Testis (tissue), 2 donors: ENCODE results near the gene SP3.

Experiments
- CTCF ChIP-seq, 3 experiments: fragments of 450-650 bp in 2 of 3; fragments of 200-600 bp in 1 of 3; sonication (generic) in 1 of 3; IDR thresholded peaks; one replicate each; pipeline ENCODE4 v1.5.1; 2016 to 2019; ENCODE audit warnings: antibody characterized with exemption in 3 of 3, mild to moderate bottlenecking in 2 of 3, moderate library complexity in 1 of 3
- POLR2A ChIP-seq: fragments of 450-650 bp; IDR thresholded peaks from one replicate; pipeline ENCODE4 v1.6.1; 2017; ENCODE audit warnings: antibody characterized with exemption, mild to moderate bottlenecking, moderate library complexity

- no peak for TF ChIP-seq CTCF (IDR thresholded peaks at IDR 0.05)
- no peak for TF ChIP-seq POLR2A
Observed at GRCh38 chr2:173963817-173964564, 1.2 kb downstream of the SP3 start.
